H9 (cell line): ENCODE data around the gene ETF1. TPM values are rescaled to one million over a fixed set of nuclear protein-coding genes. Genes with fewer than 3 reads are reported as not detected.

Experiments used
- DNase-seq: peaks from one replicate; pipeline ENCODE4 v3.0.0-alpha.2; 2017
- H2AFZ ChIP-seq: one replicate; pipeline ENCODE4 v1.6.1; 2013; ENCODE audit warnings: mild to moderate bottlenecking, low read length, control low read depth, moderate library complexity
- H2AK5ac ChIP-seq: 2 replicates; pipeline ENCODE4 v1.6.1; 2013; ENCODE audit warnings: low read length, control low read depth, mixed read lengths; ENCODE audit not compliant: insufficient read length
- H2BK120ac ChIP-seq: one replicate; pipeline ENCODE4 v1.6.1; 2013; ENCODE audit warnings: low read depth, mild to moderate bottlenecking, low read length, control low read depth, inconsistent platforms; ENCODE audit not compliant: poor library complexity, severe bottlenecking
- H2BK12ac ChIP-seq: 2 replicates; pipeline ENCODE4 v1.6.1; 2013; ENCODE audit warnings: low read length, control low read depth, mixed read lengths, low read depth; ENCODE audit not compliant: insufficient read length
- H2BK15ac ChIP-seq: 2 replicates; pipeline ENCODE4 v1.6.1; 2013; ENCODE audit warnings: low read depth, low read length, control low read depth
- H2BK20ac ChIP-seq: one replicate; pipeline ENCODE4 v1.6.1; 2013; ENCODE audit warnings: low read depth, mild to moderate bottlenecking, low read length, control low read depth, inconsistent platforms; ENCODE audit not compliant: poor library complexity, severe bottlenecking
- H2BK5ac ChIP-seq: 2 replicates; pipeline ENCODE4 v1.6.1; 2013; ENCODE audit warnings: low read length, control low read depth, mixed read lengths; ENCODE audit not compliant: insufficient read length
- H3K14ac ChIP-seq: 2 replicates; pipeline ENCODE4 v1.6.1; 2013; ENCODE audit warnings: low read length, control low read depth; ENCODE audit not compliant: insufficient read depth
- H3K18ac ChIP-seq: 2 replicates; pipeline ENCODE4 v1.6.1; 2013; ENCODE audit warnings: low read depth, mild to moderate bottlenecking, mixed read lengths, low read length, control low read depth; ENCODE audit not compliant: insufficient read length
- H3K23ac ChIP-seq: 2 replicates; pipeline ENCODE4 v1.6.1; 2013; ENCODE audit warnings: low read length, control low read depth, mixed read lengths, low read depth; ENCODE audit not compliant: insufficient read length
- H3K23me2 ChIP-seq: 2 replicates; pipeline ENCODE4 v1.6.1; 2013; ENCODE audit warnings: low read depth, mild to moderate bottlenecking, mixed read lengths, low read length, control low read depth; ENCODE audit not compliant: insufficient read length, poor library complexity, severe bottlenecking
- H3K27ac ChIP-seq: 2 replicates; pipeline ENCODE4 v1.5.1; 2013; ENCODE audit warnings: low read length, control low read depth, mixed read lengths, low read depth; ENCODE audit not compliant: insufficient read length
- H3K27me3 ChIP-seq: 2 replicates; pipeline ENCODE4 v1.6.1; 2013; ENCODE audit warnings: low read length, control low read depth, inconsistent platforms; ENCODE audit not compliant: insufficient read depth
- H3K4ac ChIP-seq: 2 replicates; pipeline ENCODE4 v1.6.1; 2013; ENCODE audit warnings: low read depth, mild to moderate bottlenecking, control low read depth, inconsistent platforms, low read length, moderate library complexity
- H3K4me1 ChIP-seq: 2 replicates; pipeline ENCODE4 v1.6.1; 2013; ENCODE audit warnings: low read length, control low read depth, inconsistent platforms; ENCODE audit not compliant: insufficient read depth
- H3K4me2 ChIP-seq: 2 replicates; pipeline ENCODE4 v1.6.1; 2013; ENCODE audit warnings: low read length, control low read depth, mixed read lengths; ENCODE audit not compliant: insufficient read length, insufficient read depth
- H3K56ac ChIP-seq: 2 replicates; pipeline ENCODE4 v1.6.1; 2013; ENCODE audit warnings: low read depth, mild to moderate bottlenecking, mixed read lengths, low read length, control low read depth; ENCODE audit not compliant: insufficient read length
- H3K79me1 ChIP-seq: 2 replicates; pipeline ENCODE4 v1.6.1; 2013; ENCODE audit warnings: low read depth, mild to moderate bottlenecking, moderate library complexity, low read length, control low read depth, inconsistent platforms; ENCODE audit not compliant: insufficient read depth, poor library complexity, severe bottlenecking
- H3K79me2 ChIP-seq: 2 replicates; pipeline ENCODE4 v1.6.1; 2013; ENCODE audit warnings: low read length, control low read depth, inconsistent platforms; ENCODE audit not compliant: insufficient read depth
- H3K9ac ChIP-seq: 2 replicates; pipeline ENCODE4 v1.6.1; 2013; ENCODE audit warnings: low read length, control low read depth, mixed read lengths; ENCODE audit not compliant: insufficient read length; ENCODE audit errors: extremely low read depth
- H3K9me3 ChIP-seq: one replicate; pipeline ENCODE4 v1.6.1; 2013; ENCODE audit warnings: low read depth, low read length, inconsistent platforms; ENCODE audit not compliant: control insufficient read depth
- H3T11ph ChIP-seq: one replicate; pipeline ENCODE4 v1.6.1; 2013; ENCODE audit warnings: mild to moderate bottlenecking, low read length, control low read depth, inconsistent platforms
- H4K20me1 ChIP-seq: one replicate; pipeline ENCODE4 v1.6.1; 2013; ENCODE audit not compliant: control insufficient read depth, insufficient read length, insufficient read depth
- H4K5ac ChIP-seq: 2 replicates; pipeline ENCODE4 v1.6.1; 2013; ENCODE audit warnings: low read depth, mild to moderate bottlenecking, mixed read lengths, low read length, control low read depth; ENCODE audit not compliant: insufficient read length
- H4K8ac ChIP-seq: replicated peaks from 2 replicates; pipeline ENCODE4 v1.6.1; 2013; ENCODE audit warnings: low read length, control low read depth, mixed read lengths, low read depth; ENCODE audit not compliant: insufficient read length
- H4K91ac ChIP-seq: 2 replicates; pipeline ENCODE4 v1.6.1; 2013; ENCODE audit warnings: low read depth, mild to moderate bottlenecking, moderate library complexity, mixed read lengths, low read length, control low read depth; ENCODE audit not compliant: insufficient read length
- H3K27ac Mint-ChIP-seq, 3 experiments: 2 replicates in 2 of 3; 3 replicates in 1 of 3; pipeline ENCODE4 v1.8.0; 2020 to 2021; ENCODE audit warnings: mixed read lengths in 3 of 3, mild to moderate bottlenecking in 1 of 3, moderate library complexity in 1 of 3
- H3K27me3 Mint-ChIP-seq: 2 replicates; pipeline ENCODE4 v1.8.0; 2021; ENCODE audit warnings: low read depth, mild to moderate bottlenecking, moderate library complexity, mixed read lengths
- H3K36me3 Mint-ChIP-seq, 3 experiments: 2 replicates in 2 of 3; 3 replicates in 1 of 3; pipeline ENCODE4 v1.8.0; 2020 to 2021; ENCODE audit warnings: low read depth in 3 of 3, mixed read lengths in 3 of 3; ENCODE audit not compliant: insufficient read depth in 1 of 3
- H3K4me1 Mint-ChIP-seq, 2 experiments: 2 replicates each; pipeline ENCODE4 v1.8.0; 2020; ENCODE audit warnings: mixed read lengths in 2 of 2
- H3K4me3 Mint-ChIP-seq, 2 experiments: 2 replicates in 1 of 2; 3 replicates in 1 of 2; pipeline ENCODE4 v1.8.0; 2020 to 2021; ENCODE audit warnings: mild to moderate bottlenecking in 2 of 2, mixed read lengths in 2 of 2, moderate library complexity in 1 of 2
- H3K9me3 Mint-ChIP-seq, 2 experiments: 2 replicates in 1 of 2; 3 replicates in 1 of 2; pipeline ENCODE4 v1.8.0; 2020; ENCODE audit warnings: mild to moderate bottlenecking in 2 of 2, mixed read lengths in 2 of 2, moderate library complexity in 1 of 2
- CTCF ChIP-seq: fragments of 200-600 bp; sonication (generic); conservative IDR thresholded peaks from 3 replicates; pipeline ENCODE4 v1.8.0; 2021; ENCODE audit warnings: antibody characterized with exemption, mild to moderate bottlenecking
- WGBS: extraction: QIAGEN DNeasy Blood & Tissue Kit; methylation state at CpG from one replicate; pipeline ENCODE4 v1.1.7; 2013; ENCODE audit warnings: missing lambda C conversion rate, low lambda C conversion rate, mixed read lengths; ENCODE audit not compliant: insufficient read length; ENCODE audit errors: extremely low coverage; 5-methylcytosine and 5-hydroxymethylcytosine counted together
- total RNA-seq: library from RNA; stranded (reverse); gene quantifications from 2 replicates; pipeline ENCODE4 v1.2.1, GENCODE V29; 2021

Gene ETF1
- total RNA-seq, 1 experiment from 2014 or later, result 175 TPM

GRCh38 chr5:138472353-138472752, 70.7 kb downstream of the ETF1 start:
- no peak overlapping the region for H2BK120ac ChIP-seq
- 0 out of 2 replicates have a peak, but pooled peaks cover 1% of the 10 kb centered on the region for H3K4me1 ChIP-seq
- no peak overlapping the region for H2BK5ac ChIP-seq
- H3K27ac Mint-ChIP-seq, result peak overlapping the region in 1 of 3 experiments; percentile 76; a peak in 3 of 7 replicates
- H3K79me2 ChIP-seq, result no peaks in the 10 kb centered on the region
- peak; percentile 67 for DNase-seq
- no peak overlapping the region for H3K56ac ChIP-seq
- H3K4ac ChIP-seq, result no peak overlapping the region
- H2BK15ac ChIP-seq, result no peak overlapping the region
- H3K9me3 Mint-ChIP-seq, result peaks cover 0 to 2% of the 10 kb centered on the region in 2 experiments; a peak in 2 of 5 replicates
- no peak overlapping the region for H3K9ac ChIP-seq
- no peaks in the 10 kb centered on the region for H3K9me3 ChIP-seq
- TF ChIP-seq CTCF, result no peak
- H4K20me1 ChIP-seq, result no peaks in the 10 kb centered on the region
- no peak overlapping the region for H2BK20ac ChIP-seq
- no peak overlapping the region for H2AK5ac ChIP-seq
- H2AFZ ChIP-seq, result peak overlapping the region; percentile 95
- H3K27ac ChIP-seq, result no peak overlapping the region
- no peak overlapping the region for H3K4me3 Mint-ChIP-seq
- no peak overlapping the region for H3K18ac ChIP-seq
- no peak overlapping the region for H3K23ac ChIP-seq
- no peak overlapping the region for H2BK12ac ChIP-seq
- peaks cover 8 to 17% (median 16%) of the 10 kb centered on the region in 3 experiments for H3K36me3 Mint-ChIP-seq
- no CpG with 5 or more reads among the region's 6 CpGs for WGBS
- no peak overlapping the region for H4K8ac ChIP-seq
- H4K91ac ChIP-seq, result no peak overlapping the region
- H3K27me3 Mint-ChIP-seq, result peaks cover 15% of the 10 kb centered on the region
- no peaks in the 10 kb centered on the region for H3K23me2 ChIP-seq
- peaks cover 22 to 25% of the 10 kb centered on the region in 2 experiments for H3K4me1 Mint-ChIP-seq
- no peak overlapping the region for H3K4me2 ChIP-seq
- no peaks in the 10 kb centered on the region for H3K79me1 ChIP-seq
- no peaks in the 10 kb centered on the region for H3K27me3 ChIP-seq
- no peak overlapping the region for H3T11ph ChIP-seq
- H4K5ac ChIP-seq, result no peak overlapping the region
- H3K14ac ChIP-seq, result no peak overlapping the region
